Measurements from ENCODE around the gene FAM151A. TPM values are rescaled to one million over a fixed set of nuclear protein-coding genes. Genes with fewer than 3 reads are reported as not detected.

The FAM151A gene
- total RNA-seq, 4 donors from 2014 or later, result not detected

- H3K27ac ChIP-seq, result no peak overlapping the region
- TF ChIP-seq POLR2A (IDR thresholded peaks at IDR 0.05), result no peak
- no peak for DNase-seq
- intact Hi-C loops (cut with DNase I), result no loop called here
- no peaks in the 10 kb centered on the region for H3K27me3 ChIP-seq
- no peaks in the 10 kb centered on the region for H3K4me1 ChIP-seq
- no peaks in the 10 kb centered on the region for H3K9me3 ChIP-seq
- peaks cover 0 to 37% of the 10 kb centered on the region in 2 donors for H3K36me3 ChIP-seq
- 91 to 96% methylated on average over 9 of the region's 9 CpGs for WGBS, 2 donors
- H3K4me3 ChIP-seq (replicated peaks in 1 of 3), result no peak overlapping the region
These were observed 17.0 kb downstream of the FAM151A start for GRCh38 chr1:54606096-54606989.

DNA sequence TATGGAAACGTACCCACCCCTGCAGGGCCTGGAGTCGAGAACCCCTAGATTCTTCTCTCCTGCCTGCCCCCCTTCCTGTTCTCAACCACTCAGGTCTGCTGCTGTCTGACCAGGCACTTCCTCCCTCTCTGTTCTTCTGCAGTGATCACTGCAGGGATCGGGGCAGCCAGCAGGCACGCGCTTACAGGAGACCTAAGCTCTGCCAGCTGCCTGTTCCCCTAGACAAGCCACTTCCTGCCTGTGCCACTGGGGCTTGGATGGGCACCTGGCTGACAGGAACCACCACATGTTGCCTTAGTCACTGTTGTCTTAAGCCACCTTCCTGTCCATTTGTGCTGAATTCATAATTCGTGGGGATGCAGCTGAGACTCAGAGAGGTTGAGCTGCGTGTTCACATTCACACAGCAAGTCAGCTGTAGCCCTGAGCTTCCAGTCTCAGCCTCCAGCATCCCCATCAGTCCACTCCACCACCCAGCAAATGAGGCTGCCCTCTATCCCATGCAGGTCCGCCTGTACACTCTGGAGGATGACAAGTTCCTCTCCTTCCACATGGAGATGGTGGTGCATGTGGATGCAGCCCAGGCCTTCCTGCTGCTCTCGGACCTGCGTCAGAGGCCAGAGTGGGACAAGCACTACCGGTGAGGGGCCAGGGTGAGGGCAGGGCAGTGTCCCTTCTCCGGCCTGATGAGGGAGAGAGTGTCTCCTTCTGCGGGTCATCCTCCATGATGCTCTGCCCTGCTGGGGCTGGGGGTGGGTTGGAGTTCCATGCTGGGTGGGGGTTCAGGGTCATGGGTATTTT, 18.6 kb downstream of the FAM151A start:
- no peaks in the 10 kb centered on the region for H3K27me3 ChIP-seq
- TF ChIP-seq CTCF (IDR thresholded peaks at IDR 0.05), result no peak
- no peak for TF ChIP-seq POLR2A (IDR thresholded peaks at IDR 0.05)
- intact Hi-C loops (cut with DNase I), result no loop called here
- 83 to 86% methylated on average over 12 of the region's 13 CpGs for WGBS, 2 donors
- peaks cover 0 to 32% of the 10 kb centered on the region in 2 donors for H3K36me3 ChIP-seq
- H3K9me3 ChIP-seq, result no peaks in the 10 kb centered on the region
- no peak overlapping the region for H3K27ac ChIP-seq
- H3K4me3 ChIP-seq (replicated peaks in 1 of 3), result no peak overlapping the region
- no peaks in the 10 kb centered on the region for H3K4me1 ChIP-seq
- DNase-seq, result no peak

DNA sequence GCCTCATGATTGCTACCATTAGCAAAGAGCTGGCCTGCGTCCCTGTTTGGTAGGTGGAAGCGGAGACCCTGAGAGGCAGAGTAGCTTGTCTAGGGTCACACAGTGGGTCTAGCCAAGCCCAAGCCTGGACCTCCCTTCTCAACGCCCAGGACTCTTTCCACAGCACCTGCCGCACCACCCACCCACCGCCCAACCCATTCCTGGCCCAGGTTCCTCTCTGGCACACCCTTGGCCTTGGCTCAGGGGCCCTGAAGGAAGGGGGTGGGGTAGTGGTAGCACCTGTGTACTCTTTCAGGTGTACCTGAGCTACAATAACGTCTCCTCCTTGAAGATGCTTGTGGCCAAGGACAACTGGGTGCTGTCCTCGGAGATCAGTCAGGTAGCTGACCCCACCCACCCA, 19.3 kb downstream of the FAM151A start:
- WGBS, 2 donors, result 85 to 95% methylated on average over 6 to 7 of the region's 7 CpGs
- Histone ChIP-seq H3K9me3 (no peaks in the 10 kb centered on the region), H3K27me3 (no peaks in the 10 kb centered on the region), H3K36me3 (peaks cover 0 to 29% of the 10 kb centered on the region in 2 donors), H3K4me3 (replicated peaks in 1 of 3) (no peak overlapping the region), H3K4me1 (no peaks in the 10 kb centered on the region), H3K27ac (no peak overlapping the region)
- intact Hi-C loops (cut with DNase I), result no loop called here
- DNase-seq, result no peak
- no peak for TF ChIP-seq POLR2A (IDR thresholded peaks at IDR 0.05)
- no peak for TF ChIP-seq CTCF (IDR thresholded peaks at IDR 0.05)

DNA sequence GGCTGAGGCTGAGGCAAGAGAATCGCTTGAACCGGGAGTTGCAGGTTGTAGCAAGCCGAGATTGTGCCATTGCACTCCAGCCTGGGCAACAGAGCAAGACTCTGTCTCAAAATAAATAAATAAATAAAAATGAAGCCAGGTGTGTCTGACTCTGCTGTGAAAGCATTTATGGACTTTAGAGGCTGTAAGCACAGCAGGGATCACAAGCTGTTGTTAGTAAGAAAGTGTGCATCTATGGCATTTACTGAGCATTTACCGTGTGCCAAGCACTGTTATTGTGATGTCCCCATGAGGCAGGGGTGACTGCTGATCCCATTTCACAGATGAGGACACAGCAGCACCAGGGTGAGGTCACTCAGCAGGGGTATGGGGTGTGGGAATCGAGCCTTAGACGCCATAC, 20.1 kb downstream of the FAM151A start:
- intact Hi-C loops (cut with DNase I), result no loop called here
- 95 to 96% methylated on average over 6 of the region's 6 CpGs for WGBS, 2 donors
- peaks cover 0 to 27% of the 10 kb centered on the region in 2 donors for H3K36me3 ChIP-seq
- TF ChIP-seq POLR2A (IDR thresholded peaks at IDR 0.05) (no peak), CTCF (IDR thresholded peaks at IDR 0.05) (no peak)
- H3K9me3 ChIP-seq, result no peaks in the 10 kb centered on the region
- H3K4me1 ChIP-seq, result no peaks in the 10 kb centered on the region
- DNase-seq, result no peak
- no peak overlapping the region for H3K4me3 ChIP-seq (replicated peaks in 1 of 3)
- H3K27me3 ChIP-seq, result no peaks in the 10 kb centered on the region
- no peak overlapping the region for H3K27ac ChIP-seq

- H3K4me3 ChIP-seq (replicated peaks in 1 of 3), result no peak overlapping the region
- peaks cover 0 to 21% of the 10 kb centered on the region in 2 donors for H3K36me3 ChIP-seq
- H3K27ac ChIP-seq, result no peak overlapping the region
- WGBS, 2 donors, result 86 to 89% methylated on average over 17 to 18 of the region's 18 CpGs
- H3K27me3 ChIP-seq, result no peaks in the 10 kb centered on the region
- H3K9me3 ChIP-seq, result no peaks in the 10 kb centered on the region
- intact Hi-C loops (cut with DNase I), result no loop called here
- H3K4me1 ChIP-seq, result no peaks in the 10 kb centered on the region
- DNase-seq, result no peak
- TF ChIP-seq CTCF (IDR thresholded peaks at IDR 0.05), result no peak
- TF ChIP-seq POLR2A (IDR thresholded peaks at IDR 0.05), result no peak
These were observed 20.8 kb downstream of the FAM151A start for GRCh38 chr1:54602554-54602953.
